HUES48 (cell line): ENCODE data around the gene ZFYVE1.
"Not testable (repeated sequence)": the region's sequence is repeated elsewhere in the genome, so short reads cannot be mapped to it uniquely, and the experiment has no call there.

Source experiments
- H3K27ac ChIP-seq: one replicate; pipeline ENCODE4 v1.7.0; 2013; ENCODE audit warnings: low read depth, low read length, inconsistent platforms
- H3K27me3 ChIP-seq: 2 replicates; pipeline ENCODE4 v1.6.1; 2013; ENCODE audit warnings: mild to moderate bottlenecking, low read length; ENCODE audit not compliant: control insufficient read depth, insufficient read depth
- H3K36me3 ChIP-seq: 2 replicates; pipeline ENCODE4 v1.6.1; 2013; ENCODE audit warnings: low read length; ENCODE audit not compliant: control insufficient read depth, insufficient read depth
- H3K4me1 ChIP-seq: 2 replicates; pipeline ENCODE4 v1.6.1; 2013; ENCODE audit warnings: mild to moderate bottlenecking, low read length; ENCODE audit not compliant: control insufficient read depth, insufficient read depth
- H3K4me3 ChIP-seq: 2 replicates; pipeline ENCODE4 v1.5.1; 2013; ENCODE audit warnings: mild to moderate bottlenecking, low read depth, low read length
- H3K9ac ChIP-seq: 2 replicates; pipeline ENCODE4 v1.6.1; 2013; ENCODE audit warnings: mild to moderate bottlenecking, low read depth, low read length, moderate library complexity
- H3K9me3 ChIP-seq: 2 replicates; pipeline ENCODE4 v1.6.1; 2013; ENCODE audit warnings: low read length; ENCODE audit not compliant: control insufficient read depth, insufficient read depth

ZFYVE1 gene

DNA sequence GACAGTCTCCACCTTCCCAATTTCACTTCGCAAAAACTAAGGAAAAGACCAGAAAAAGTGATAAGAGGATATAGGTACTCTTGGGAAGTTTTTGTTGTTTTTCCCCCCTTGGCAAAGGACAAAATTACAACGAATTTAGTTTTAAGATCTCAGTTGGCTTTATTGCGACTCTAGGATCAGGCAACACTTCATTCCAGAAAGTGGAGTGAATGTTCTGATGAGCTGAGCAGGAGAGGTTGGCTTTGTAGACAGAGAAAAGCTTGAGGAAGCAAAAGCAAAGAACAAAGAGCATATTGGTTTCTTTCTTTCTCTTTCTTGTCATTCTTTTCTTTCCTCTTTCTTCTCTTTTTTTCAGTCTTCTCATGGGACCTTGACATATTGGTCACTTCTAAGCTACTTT, 640 bp upstream of the ZFYVE1 start:
- peak overlapping the region; percentile 49 for H3K4me3 ChIP-seq
- peak overlapping the region; percentile 11; the same call in 1 of the 2 replicates for H3K9ac ChIP-seq
- peaks cover 7% of the 10 kb centered on the region for H3K4me1 ChIP-seq
- H3K27me3 ChIP-seq = no peaks in the 10 kb centered on the region
- peak overlapping the region; percentile 43 for H3K27ac ChIP-seq
- peaks cover 15% of the 10 kb centered on the region for H3K36me3 ChIP-seq
- no peaks in the 10 kb centered on the region for H3K9me3 ChIP-seq

DNA sequence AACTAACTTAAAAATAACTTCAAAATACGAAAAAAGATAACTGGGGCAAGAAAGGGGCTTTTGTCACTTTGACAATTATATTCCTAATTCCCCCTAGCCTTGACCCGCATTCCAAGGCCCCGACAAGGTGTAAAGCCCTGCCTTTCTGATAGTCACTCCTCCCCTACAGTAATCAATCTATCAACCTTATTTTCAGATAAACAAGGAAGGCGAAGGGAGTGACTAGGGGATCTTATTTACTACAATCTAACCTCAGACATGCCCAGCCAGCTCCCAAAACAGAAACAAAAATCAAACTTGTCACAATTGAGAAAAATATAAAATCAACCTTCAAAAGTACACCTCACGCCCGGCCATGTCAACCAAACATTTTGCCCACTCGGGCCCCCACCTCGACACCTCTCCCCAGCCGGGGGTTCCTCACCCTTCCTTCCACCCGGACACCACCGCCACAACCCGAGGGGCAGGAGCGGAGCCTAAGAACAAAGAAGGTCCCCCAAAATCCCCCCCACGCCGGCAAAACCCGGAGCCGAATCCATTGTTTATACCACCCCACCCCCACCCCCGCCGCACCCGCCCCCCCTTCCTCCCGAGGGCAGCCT, 562 bp downstream of the ZFYVE1 start:
- Histone ChIP-seq H3K9me3 (no peaks in the 10 kb centered on the region), H3K4me3 (peak overlapping the region; percentile 74), H3K36me3 (peaks cover 23% of the 10 kb centered on the region), H3K27me3 (no peaks in the 10 kb centered on the region), H3K27ac (peak overlapping the region; percentile 74), H3K9ac (no peak overlapping the region), H3K4me1 (peaks cover 7% of the 10 kb centered on the region)

DNA sequence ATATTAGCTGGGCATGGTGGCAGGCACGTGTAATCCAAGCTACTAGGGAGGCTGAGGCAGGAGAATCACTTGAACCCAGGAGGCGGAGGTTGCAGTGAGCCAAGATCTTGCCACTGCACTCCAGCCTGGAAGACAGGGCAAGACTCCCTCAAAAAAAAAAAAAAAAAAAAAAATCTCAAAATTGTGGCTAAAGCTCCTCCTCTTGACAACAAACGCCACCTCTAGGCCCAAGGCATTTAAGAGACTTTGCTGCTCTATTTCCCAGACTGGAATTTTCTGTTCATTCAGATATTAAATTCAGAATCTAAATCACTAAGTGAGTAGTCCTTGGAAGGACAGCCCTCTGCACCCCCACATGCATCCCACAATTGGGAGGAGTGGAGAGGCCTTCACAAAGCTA, 1.4 kb downstream of the ZFYVE1 start:
- H3K36me3 ChIP-seq = peaks cover 23% of the 10 kb centered on the region
- no peak overlapping the region for H3K27ac ChIP-seq
- peak overlapping the region; percentile 74; the same call in 1 of the 2 replicates for H3K4me3 ChIP-seq
- H3K9me3 ChIP-seq = no peaks in the 10 kb centered on the region
- peaks cover 7% of the 10 kb centered on the region for H3K4me1 ChIP-seq
- no peaks in the 10 kb centered on the region for H3K27me3 ChIP-seq
- H3K9ac ChIP-seq = no peak overlapping the region

DNA sequence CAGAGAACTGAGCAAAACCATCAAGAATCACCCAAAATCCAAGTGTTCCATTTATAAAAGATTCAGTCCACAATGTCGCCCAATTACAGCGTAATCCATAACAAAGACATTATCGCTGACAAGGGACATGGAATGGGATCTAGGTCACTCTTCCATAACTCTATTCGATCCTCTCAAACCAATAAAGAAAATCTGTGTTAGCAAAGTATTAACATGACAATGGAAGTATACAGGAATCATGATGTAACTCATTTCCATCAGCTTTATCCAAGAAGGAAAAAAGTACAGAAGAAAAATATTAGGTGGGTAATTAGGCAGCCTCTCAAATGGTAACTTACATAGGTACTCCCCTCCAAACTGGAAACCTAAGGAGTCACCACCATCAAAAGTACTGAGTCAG, 4.9 kb downstream of the ZFYVE1 start:
- Histone ChIP-seq H3K27me3 (no peaks in the 10 kb centered on the region), H3K9me3 (no peaks in the 10 kb centered on the region), H3K4me1 (no peaks in the 10 kb centered on the region; the same call in 1 of the 2 replicates), H3K27ac (no peak overlapping the region), H3K4me3 (no peak overlapping the region), H3K36me3 (peaks cover 23% of the 10 kb centered on the region), H3K9ac (no peak overlapping the region)

DNA sequence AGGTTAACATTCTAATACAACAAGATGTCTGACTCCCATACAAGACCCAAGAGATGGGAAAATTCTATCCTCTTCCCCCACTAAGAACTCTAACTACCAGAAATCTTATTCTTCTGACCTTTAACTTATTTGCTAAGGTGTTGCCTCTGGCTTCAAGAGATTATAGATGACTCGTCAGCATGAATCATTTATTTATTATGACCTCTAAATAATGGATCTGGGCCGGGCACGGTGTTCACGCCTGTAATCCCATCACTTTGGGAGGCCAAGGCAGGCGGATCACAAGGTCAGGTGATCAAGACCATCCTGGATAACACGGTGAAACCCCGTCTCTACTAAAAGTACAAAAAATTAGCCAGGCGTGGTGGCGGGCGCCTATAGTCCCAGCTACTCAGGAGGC, 10.9 kb downstream of the ZFYVE1 start:
- not testable (repeated sequence) for H3K36me3 ChIP-seq, H3K4me3 ChIP-seq, H3K4me1 ChIP-seq, H3K27me3 ChIP-seq, H3K9me3 ChIP-seq, H3K27ac ChIP-seq, H3K9ac ChIP-seq

DNA sequence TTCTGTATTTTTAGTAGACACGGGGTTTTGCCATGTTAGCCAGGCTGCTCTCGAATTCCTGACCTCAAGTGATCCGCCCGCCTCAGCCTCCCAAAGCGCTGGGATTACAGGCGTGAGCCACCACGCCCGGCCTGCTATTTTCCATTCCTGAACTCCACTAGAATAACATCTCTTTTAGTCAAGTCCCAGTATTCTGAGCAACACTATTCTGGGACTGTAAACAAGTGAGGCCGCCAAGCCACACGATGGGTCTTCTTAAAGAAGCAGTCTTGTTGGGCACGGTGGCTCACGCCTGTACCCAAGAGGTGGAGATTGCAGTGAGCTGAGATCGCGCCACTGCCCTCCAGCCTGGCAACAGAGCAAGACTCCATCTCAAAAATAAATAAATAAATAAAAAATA, 11.4 kb downstream of the ZFYVE1 start:
- not testable (repeated sequence) for H3K4me1 ChIP-seq, H3K27me3 ChIP-seq, H3K4me3 ChIP-seq, H3K36me3 ChIP-seq, H3K9ac ChIP-seq, H3K27ac ChIP-seq, H3K9me3 ChIP-seq

DNA sequence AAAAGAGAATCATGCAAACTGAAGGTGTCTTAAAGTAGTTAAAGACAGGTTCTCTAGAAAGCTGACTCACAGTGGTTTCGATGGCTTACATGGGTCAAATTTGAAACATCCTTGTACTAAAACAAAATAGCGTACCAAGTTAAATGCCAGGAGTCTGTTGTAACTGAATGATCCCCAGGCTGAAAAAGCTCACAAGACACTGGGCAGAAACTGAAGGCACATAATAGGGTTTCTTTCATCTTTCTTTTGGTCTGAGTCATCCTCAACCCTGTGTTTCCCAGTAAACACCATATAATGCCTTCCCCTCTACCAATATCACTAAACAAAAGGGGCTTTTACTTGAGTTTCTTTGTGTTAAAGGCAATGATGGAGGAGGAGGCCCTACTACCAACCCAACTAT, 12.8 kb downstream of the ZFYVE1 start:
- Histone ChIP-seq H3K4me1 (no peaks in the 10 kb centered on the region), H3K27me3 (no peaks in the 10 kb centered on the region), H3K9ac (no peak overlapping the region), H3K4me3 (no peak overlapping the region), H3K36me3 (no peaks in the 10 kb centered on the region; the same call in 1 of the 2 replicates), H3K9me3 (no peaks in the 10 kb centered on the region), H3K27ac (no peak overlapping the region)

DNA sequence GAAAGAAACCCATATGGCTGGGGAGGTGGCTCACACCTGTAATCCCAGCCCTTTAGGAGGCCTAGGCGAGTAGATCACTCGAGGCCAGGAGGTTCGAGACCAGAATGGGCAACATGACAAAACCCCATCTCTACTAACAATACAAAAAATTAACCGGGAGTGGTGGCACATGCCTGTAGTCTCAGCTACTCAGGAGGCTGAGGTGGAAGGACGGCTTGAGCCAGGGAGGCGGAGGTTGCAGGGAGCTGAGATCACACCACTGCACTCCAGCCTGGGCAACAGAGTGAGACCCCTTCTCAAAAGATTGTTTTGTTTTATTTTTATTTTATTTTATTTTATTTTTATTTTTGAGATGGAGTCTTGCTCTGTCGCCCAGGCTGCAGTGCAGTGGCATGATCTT, 15.7 kb downstream of the ZFYVE1 start:
- H3K27me3 ChIP-seq, H3K27ac ChIP-seq, H3K36me3 ChIP-seq, H3K9ac ChIP-seq, H3K4me3 ChIP-seq, H3K9me3 ChIP-seq, H3K4me1 ChIP-seq: not testable (repeated sequence)

DNA sequence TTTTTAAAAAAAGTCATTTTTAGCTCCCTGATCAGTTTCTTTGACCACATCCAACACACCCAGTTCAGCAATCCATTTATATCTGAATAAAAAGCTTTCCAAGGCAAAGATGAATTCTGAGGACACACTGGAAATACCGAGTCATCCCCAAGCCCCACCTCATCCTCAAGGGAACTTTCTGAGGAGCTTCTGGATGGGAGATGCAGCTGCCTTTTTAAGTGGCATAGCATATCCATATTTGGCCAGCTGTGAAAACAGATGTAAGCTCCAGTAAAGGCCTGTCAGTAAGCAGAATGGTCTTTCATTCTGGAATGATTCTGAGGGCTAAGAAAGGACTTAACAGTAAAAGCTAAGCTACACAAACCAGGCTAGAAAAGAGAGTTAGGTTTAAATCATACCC, 18.4 kb downstream of the ZFYVE1 start:
- Histone ChIP-seq H3K27me3 (no peaks in the 10 kb centered on the region), H3K36me3 (no peaks in the 10 kb centered on the region; the same call in 1 of the 2 replicates), H3K4me3 (no peak overlapping the region), H3K9ac (no peak overlapping the region), H3K9me3 (no peaks in the 10 kb centered on the region), H3K4me1 (no peaks in the 10 kb centered on the region), H3K27ac (no peak overlapping the region)

DNA sequence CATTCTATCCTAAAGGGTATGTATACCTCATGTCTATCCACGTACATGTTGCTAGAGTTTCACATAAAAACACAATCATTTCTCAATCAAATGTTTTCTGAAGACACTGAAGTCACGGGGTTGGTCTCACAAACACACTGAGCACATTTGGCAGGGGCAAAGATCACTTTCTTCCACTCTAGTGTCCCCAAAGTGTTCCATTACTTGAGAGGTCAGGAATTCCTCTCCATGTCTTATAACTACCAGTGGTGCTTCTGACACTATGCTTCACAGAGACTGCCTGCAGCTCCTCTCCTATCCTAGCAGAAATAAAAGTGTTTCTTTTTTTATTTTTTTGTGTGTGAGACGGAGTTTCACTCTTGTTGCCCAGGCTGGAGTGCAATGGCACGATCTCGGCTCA, 19.1 kb downstream of the ZFYVE1 start:
- Histone ChIP-seq H3K4me1 (no peaks in the 10 kb centered on the region), H3K27ac (no peak overlapping the region), H3K36me3 (no peaks in the 10 kb centered on the region; the same call in 1 of the 2 replicates)

DNA sequence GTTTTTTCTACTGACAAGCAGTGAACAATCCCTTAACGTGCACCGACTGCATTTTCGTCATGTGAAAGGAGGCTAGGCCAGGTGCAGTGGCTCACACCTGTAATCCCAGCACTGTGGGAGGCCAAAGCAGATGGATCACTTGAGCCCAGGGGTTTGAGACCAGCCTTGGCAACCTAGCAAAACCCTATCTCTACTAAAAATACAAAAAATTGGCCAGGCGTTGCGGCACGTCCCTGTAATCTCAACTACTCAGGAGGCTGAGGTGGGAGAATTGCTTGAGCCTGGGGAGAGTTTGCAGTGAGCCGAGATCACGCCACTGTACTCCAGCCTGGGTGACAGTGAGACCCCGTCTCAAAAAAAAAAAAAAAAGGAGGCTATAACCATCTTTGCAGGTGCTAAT, 22.3 kb downstream of the ZFYVE1 start:
- H3K4me3 ChIP-seq, H3K27ac ChIP-seq, H3K36me3 ChIP-seq, H3K9me3 ChIP-seq, H3K9ac ChIP-seq, H3K27me3 ChIP-seq, H3K4me1 ChIP-seq: not testable (repeated sequence)

More for the DNA sequence above, 19.1 kb downstream of the ZFYVE1 start:
- Histone ChIP-seq H3K9me3 (no peaks in the 10 kb centered on the region), H3K9ac (no peak overlapping the region), H3K27me3 (no peaks in the 10 kb centered on the region), H3K4me3 (no peak overlapping the region)

DNA sequence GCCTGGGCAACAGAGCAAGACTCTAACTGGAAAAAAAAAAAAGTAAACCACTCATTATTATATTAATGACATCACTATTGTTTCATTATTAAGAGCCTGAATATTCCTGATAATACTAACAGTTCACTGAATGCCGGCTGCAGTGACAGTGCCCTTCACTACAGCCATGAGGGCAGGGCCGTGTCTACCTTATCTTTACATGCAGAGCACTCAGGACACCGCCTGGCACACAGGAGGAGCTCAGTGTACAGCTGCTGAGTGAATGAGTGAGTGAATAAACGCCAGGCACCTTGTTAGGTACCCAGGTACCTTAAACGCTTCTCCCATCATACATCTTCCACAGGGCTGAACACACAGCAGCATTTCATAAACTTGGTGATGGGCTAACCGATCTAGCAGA, 23.2 kb downstream of the ZFYVE1 start:
- H3K9me3 ChIP-seq = no peaks in the 10 kb centered on the region
- no peaks in the 10 kb centered on the region for H3K4me1 ChIP-seq
- no peak overlapping the region for H3K27ac ChIP-seq
- no peak overlapping the region for H3K9ac ChIP-seq
- H3K4me3 ChIP-seq = no peak overlapping the region
- H3K36me3 ChIP-seq = no peaks in the 10 kb centered on the region; the same call in 1 of the 2 replicates
- H3K27me3 ChIP-seq = no peaks in the 10 kb centered on the region
